HG03039 (cell line): ENCODE measurements around the gene UHRF1.
"Not testable (repeated sequence)": the region's sequence is repeated elsewhere in the genome, so short reads cannot be mapped to it uniquely, and the experiment has no call there.

Source experiments
- ATAC-seq: cut with Tn5 transposase; IDR thresholded peaks from one replicate; pipeline ENCODE4 v1.9.1; 2021; ENCODE audit warnings: mild to moderate bottlenecking, moderate library complexity; ENCODE audit not compliant: unreplicated experiment

UHRF1 gene

GRCh38 chr19:4897146-4897545, 12.2 kb upstream of the UHRF1 start:
- ATAC-seq = no peak

- not testable (repeated sequence) for ATAC-seq
Measured at GRCh38 chr19:4900879-4901278, 8.4 kb upstream of the UHRF1 start.

DNA sequence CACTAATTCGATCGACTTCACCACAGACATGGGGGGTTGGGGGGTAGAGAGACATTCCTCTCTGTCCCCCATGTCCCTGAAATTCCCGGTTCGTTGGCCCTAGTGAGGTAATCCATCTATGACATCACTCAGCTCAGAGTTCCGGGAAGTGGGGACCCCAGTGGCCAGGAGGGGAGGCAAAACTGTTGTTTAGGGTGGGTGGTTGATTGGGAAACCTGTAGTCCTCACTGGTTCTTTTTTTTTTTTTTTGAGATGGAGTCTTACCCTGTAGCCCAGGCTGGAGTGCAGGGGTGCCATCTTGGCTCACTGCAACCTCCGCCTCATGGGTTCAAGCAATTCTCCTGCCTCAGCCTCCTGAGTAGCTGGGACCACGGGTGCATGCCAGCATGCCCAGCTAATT, 6.5 kb upstream of the UHRF1 start, which contains the start of gene ARRDC5:
TSS of gene ARRDC5 (minus strand) at position 101 of the 400 bp plus-strand sequence. CDS start at position 30, 71 bp downstream.
- no peak for ATAC-seq

GRCh38 chr19:4904481-4904880, 4.8 kb upstream of the UHRF1 start:
- no peak for ATAC-seq

DNA sequence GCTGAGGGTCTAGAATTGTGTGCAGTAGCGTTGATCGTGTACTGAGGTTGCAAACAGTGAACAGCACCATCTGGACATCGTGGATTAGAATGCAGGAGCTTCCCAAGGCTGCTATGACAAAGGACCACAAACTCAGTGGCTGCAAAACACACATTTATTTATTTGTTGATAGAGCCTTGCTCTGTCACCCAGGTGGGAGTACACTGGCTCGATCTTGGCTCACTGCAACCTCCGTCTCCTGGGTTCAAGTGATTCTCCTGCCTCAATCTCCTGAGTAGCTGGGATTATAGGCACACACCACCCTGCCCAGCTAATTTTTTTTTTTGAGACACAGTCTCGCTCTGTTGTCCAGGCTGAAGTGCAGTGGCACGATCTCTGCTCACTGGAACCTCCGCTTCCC, 2.3 kb upstream of the UHRF1 start:
- ATAC-seq = no peak

DNA sequence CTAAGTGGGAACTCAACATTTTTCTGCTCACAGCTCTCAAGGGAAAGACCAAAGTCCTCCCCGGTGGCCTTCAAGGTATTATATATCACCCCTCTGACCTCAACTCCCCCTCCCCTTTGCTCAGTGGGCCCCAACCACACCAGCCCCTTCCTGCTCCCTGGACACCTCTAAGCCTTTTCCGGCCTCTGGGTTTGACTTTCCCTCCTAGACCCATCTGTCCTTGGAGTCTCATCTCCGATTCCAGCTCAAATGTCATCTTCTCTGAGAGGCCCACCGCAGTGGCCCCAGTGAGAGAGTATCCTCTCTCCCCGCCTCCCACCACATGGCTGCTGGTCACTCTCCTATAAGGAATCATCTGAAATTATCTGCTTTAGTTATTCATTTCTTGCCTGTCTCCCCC, 941 bp upstream of the UHRF1 start:
- ATAC-seq = no peak

- ATAC-seq = no peak
Measured at GRCh38 chr19:4908781-4909155, 533 bp upstream of the UHRF1 start.

DNA sequence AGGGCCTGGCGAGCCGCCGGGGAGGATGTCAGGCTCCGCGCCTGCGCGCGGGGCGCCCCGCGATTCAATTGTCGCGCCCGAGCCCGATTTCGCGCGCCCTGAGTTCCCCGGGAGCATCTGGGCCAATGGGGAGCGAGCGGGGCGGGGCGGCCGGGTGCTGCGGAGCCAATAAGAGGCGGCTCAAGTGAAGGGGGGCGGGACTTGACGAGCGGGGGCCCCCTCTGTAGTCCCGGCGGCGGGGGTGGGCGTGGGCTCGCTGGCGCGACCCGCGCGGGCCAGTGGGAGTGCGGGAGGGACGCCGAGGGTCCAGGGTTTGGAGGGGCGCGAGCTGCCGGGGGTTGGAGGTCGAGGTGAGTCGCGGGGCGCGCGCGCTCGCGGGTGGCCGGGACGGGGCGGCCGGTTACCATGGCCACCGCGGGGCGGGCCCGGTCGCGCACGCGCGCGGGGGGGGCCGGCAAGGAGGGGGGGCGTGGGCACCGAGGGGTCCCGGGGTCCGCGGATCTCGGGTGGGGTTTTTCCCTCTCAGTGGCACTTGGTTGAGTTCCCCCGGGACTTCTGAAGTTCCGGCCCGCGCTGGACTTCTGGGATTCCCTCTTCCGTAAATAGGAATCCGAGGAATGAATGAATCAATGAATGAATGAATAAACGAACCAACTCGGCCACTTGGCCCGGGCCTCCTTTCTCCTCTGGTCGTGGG, 744 bp downstream of the UHRF1 start:
- ATAC-seq = peak; percentile 68

DNA sequence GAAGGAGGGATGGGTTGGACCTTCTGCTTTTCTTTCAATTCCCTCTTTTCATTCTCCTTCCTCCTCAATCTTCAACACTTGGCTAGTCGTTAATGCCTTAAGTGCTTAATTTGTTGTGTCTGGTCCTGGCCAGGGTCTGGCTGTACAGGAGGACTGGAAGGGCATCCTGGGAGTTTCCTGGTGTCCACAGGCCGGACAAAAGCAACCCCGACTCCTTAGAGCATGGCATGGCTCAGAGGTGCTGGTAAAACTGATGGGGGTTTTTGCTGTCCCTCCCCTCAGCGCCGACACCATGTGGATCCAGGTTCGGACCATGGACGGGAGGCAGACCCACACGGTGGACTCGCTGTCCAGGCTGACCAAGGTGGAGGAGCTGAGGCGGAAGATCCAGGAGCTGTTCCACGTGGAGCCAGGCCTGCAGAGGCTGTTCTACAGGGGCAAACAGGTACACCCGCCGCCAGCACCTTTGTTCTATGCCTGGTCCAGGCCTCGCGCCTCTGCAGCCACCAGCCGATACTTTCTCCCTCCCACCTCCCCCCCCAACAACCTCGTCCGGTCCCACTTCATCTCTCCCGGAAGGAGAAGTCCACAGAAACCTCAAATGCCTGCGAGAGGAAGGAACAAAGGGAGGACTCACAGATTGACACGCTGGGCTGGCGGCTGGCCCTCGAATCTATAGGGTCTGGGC, 1.4 kb downstream of the UHRF1 start:
- ATAC-seq = no peak

GRCh38 chr19:4911314-4911713, 2.0 kb downstream of the UHRF1 start:
- no peak for ATAC-seq

DNA sequence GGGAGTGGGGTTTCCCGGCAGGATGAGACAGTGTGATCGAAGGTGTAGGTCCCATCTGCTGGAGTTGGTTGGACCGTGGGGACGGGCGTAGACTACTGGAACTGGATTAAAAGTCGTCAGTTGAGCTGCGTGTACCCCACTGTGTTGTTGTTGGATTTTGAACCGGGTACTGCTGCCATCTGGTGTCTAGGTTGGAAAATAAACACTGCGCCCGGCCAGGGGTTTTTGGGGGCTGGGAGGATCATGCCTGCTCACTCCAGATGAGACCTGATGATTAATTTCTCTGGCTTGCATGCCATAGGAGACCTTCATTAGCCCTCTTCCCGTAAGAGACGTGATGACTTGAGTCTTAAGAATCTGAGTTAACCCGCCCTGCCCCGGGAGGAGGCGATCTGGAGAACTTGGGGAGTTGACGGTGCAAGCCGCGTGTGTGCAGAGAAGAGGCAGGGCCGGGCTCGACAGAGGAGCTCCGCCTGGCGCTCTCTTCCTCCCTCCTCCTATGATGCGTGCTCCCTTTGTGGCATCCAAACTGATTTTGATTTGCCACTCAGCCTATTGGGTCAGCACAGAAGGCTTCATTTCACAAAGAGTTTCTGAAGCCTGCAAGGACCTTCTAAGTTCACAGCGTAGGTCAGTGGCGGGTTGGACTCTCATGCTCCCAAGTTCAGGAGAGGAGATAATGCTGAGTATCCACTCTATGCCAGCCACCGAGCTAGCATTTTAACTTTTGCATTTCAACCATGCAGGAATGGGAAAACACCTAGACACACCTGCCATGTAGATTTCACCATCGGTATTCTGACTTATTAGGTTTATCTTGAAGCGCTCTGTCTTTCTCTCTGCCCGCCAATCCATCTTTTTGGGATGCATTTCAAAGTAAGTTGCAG, 2.7 kb downstream of the UHRF1 start:
- ATAC-seq = no peak

GRCh38 chr19:4913996-4914735, 4.9 kb downstream of the UHRF1 start:
- no peak for ATAC-seq

GRCh38 chr19:4914736-4915501, 5.6 kb downstream of the UHRF1 start:
- ATAC-seq = no peak

DNA sequence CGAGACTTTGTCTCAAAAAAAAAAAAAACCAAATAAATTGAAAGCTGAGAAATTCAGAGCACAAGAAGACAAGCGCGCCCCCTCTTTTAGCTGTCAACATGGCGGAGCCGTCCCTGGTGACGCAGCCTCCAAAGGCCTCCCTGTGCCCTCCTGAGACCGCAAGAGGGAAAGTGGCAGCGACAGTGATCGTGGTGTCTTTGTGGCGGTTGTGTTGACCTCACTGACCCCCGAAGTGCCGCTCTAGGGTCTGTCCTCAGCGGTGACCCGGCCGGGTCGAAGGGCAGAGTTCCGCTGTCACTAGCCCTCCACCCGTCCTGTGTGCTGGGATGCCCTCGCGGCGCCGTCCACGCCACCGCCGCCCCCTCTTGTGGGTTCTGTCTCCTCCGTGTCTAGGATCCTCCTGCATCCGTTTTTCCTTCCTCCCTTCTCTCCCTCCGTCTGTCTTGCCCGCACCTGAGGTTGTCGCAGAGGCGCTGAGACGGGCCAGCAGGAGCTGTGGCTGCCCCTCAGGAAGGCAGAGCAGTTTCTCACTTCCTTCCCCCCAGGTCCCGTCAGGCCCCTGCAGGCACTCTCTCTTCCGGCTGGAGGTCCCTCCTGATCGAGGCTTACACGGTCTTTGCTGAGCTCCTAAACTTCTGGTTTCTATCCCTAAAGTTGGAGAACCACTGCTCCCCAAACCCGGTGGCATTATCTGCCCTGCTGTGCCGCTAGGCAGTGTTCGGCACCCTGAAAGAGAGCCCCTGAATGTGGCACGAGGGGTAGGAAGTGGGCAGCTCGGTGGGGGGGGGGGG, 7.2 kb downstream of the UHRF1 start:
- ATAC-seq = no peak

- ATAC-seq = no peak
Measured at GRCh38 chr19:4922530-4923275, 13.4 kb downstream of the UHRF1 start.

DNA sequence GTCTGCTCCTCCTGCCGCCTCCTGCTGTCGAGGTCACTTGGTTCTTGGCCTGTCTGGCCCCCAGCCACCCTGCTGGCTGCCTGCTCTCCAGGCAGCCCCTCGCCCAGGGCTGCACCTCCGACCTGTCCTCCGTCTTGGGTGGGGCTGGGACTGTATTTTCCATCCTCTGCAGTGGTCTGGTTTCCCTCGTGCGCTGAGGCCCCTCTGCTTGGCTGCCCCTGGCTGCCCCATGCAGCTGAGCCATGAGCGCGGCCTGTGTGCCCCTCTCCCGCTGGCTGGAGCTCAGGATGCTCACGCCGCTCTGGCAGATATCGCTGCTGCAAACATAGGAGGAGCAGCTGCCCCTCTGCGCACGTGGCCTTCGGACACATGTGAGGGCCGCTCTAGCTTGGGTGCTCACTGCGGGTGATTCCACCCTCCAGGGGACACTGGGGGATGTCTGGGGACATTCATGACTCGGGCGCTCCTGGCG, 14.0 kb downstream of the UHRF1 start:
- no peak for ATAC-seq

DNA sequence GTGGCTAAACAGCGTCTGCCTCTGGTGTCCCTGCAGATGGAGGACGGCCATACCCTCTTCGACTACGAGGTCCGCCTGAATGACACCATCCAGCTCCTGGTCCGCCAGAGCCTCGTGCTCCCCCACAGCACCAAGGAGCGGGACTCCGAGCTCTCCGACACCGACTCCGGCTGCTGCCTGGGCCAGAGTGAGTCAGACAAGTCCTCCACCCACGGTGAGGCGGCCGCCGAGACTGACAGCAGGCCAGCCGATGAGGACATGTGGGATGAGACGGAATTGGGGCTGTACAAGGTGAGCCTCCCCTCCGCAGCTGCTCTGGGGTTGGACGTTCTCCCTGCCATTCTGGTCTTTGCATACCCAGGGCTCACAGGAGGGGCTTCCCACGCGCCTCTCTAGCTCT, 19.9 kb downstream of the UHRF1 start:
- no peak for ATAC-seq

DNA sequence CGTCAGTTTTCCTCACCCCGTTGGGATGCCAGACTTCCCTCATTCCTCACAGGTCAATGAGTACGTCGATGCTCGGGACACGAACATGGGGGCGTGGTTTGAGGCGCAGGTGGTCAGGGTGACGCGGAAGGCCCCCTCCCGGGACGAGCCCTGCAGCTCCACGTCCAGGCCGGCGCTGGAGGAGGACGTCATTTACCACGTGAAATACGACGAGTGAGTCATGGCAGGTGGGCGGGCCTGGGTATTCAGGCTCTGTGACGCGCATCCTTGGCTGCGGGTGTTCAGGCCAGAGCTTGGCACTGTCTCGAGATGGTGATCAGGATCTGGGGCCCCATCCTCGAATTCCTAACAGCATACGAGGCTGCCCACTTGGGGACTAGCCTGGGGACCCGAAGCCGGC, 21.4 kb downstream of the UHRF1 start:
- ATAC-seq = no peak

GRCh38 chr19:4932711-4933110, 23.4 kb downstream of the UHRF1 start:
- ATAC-seq = no peak
